Esophagus mucosa (tissue), 1 donor: Measurements from ENCODE around the gene LATS1. TPM values are rescaled to one million over a fixed set of nuclear protein-coding genes. Genes with fewer than 3 reads are reported as not detected.
"Not testable (repeated sequence)": the region's sequence is repeated elsewhere in the genome, so short reads cannot be mapped to it uniquely, and the experiment has no call there.

Experiments used
- ATAC-seq: fragments of 200-7000 bp; cut with Tn5 transposase; one replicate; pipeline ENCODE4 v1.9.1; 2020
- total RNA-seq: library from RNA; stranded (reverse); gene quantifications from one replicate; pipeline ENCODE4 v1.2.4, GENCODE V29; 2023
- donor health status: DM: yes; HTN: yes; CAD: no.

Gene LATS1
- total RNA-seq, 1 donor from 2014 or later, result 15.7 TPM

DNA sequence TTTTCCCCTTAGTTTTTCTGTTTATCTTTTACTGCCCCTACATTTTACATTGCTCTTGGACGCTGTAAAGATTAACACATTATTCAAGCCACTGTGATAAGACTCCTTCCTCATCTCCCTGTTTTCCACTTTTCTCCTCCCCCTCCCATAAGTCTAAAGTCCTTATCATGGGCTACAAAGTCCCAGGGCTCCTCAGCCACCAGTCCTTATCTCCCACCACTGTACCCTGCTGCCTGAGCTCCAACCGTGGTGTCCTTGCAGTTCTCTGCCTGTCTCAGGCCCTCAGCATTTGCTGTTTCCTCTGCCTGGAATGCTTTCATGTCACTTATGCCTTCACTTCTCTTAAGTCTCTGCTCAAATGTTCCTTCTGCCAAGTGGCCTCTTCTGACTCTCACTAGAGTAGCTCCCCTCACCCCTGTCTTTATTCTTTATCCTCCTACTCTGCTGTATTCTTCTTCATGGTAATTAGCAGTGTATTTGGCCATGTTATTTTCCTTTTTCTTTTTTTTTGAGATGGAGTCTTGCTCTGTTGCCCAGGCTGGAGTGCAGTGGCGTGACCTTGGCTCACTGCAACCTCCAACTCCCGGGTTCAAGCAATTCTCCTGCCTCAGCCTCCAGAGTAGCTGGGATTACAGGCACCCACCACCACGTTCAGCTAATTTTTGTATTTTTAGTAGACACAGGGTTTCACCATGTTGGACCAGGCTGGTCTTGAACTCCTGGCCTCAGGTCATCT, 10.8 kb upstream of the LATS1 start:
- ATAC-seq, result no peak

DNA sequence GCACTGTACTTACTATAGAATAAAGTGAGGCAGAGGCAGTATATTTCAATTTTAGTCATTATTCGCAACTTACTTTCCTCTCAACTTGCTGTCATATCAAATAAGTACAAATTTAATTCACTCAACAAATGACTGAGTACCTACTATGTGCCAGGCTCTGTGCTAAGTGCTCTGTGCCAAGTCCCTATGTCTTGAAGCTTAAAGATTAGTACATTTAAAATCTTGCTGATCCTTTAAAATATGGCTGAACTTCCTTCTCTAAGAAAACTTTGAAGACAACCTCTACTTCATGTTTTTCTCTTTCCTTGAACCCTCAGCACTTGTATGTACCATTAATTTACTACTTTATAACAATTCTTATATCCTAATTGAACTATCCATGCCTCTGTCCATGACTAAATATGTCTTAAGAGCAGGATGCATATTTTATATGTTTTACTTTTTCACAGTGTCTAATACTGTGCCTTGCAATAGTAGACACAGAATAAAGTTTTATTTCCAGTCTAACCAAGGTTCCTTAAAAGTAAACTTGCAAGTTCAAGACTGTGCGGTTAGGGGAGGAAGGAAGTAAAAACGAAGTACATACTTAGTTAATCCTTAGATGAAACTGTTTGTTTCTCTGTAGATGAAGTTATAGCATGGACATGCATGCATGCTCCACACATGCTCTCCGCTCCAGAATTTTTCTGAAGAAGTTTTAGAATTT, 10.0 kb upstream of the LATS1 start:
- no peak for ATAC-seq

DNA sequence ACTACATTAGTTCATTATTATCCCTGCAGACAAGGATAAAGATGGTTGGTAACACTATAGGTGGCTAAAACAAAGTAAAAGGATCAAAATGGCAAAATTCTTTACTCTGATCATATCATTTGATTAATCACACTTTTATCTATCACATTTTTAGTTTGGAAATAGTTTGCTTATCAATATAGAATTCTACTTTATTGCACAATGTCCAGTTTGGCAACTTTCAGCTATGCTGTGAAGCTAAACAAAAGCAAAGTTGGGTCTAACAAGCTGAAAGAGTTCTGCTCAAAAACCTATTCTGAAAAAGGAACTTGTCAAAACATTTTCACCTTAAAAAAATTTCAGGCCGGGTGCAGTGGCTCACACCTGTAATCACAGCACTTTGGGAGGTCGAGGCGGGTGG, 7.9 kb upstream of the LATS1 start:
- ATAC-seq, result no peak

DNA sequence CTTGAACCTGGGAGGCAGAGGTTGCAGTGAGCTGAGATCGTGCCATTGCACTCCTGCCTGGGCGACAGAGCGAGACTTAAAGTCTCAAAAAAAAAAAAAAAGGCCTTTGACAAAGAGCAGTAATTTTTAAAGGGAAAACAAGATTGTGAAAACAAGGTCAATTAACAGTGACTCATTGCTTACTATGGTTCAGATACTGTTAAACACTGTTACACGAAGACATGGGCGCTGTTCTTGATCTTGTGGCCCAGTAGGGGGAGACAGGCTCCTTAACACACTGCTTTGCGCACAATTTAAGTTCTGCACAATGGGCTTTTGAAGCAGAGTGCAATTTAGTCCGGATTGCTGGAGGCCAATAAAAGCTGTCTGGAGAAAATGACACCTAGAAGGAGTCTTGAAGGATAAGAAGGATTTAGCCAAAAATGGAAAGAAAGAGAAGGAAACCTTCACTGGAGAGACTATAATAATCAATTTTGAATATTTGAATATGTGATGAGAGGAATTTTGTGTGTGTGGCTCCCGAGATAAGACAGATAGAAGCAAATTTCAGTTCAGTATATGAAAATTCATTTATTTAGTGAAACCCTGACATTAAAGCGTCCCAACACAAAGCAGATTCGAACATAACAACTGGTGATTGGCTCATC, 6.0 kb upstream of the LATS1 start:
- peak; percentile 92 for ATAC-seq

DNA sequence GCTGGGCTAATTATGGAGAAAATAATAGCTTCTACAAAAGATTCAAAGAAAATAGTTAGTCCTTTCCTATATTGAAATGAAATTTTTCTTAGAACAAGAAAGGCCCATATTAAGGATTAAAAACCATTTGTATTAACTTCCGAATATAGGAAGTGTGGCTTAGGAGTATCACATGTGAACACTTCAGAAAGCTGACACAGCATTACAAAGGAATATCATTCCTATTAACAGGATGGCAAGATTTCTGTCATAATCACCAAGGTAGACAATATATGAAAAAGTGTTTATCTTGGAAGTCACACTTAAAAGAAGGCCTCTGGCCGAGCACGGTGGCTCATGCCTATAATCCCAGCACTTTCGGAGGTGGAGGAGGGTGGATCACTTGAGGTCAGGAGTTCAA, 5.4 kb upstream of the LATS1 start:
- ATAC-seq, result no peak

DNA sequence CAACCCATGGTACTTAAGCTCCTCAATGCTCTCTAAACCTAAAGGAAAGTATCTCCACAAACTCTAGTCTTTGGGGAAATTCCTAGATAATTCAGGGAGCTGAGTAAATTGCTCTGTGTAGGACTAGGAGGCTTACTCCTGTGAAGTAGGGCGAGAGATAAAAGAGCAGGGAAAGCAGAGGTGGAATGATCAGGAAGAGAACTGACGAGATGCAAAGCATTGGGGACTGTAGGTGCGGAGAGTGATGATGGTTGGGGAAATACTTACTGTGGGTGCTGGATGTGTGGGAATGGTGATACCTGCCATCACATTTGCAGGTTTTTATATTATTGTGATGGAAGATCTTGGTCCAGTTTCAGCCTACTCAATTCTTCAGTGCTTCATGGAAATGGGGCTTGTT, 1.6 kb upstream of the LATS1 start:
- ATAC-seq, result no peak

DNA sequence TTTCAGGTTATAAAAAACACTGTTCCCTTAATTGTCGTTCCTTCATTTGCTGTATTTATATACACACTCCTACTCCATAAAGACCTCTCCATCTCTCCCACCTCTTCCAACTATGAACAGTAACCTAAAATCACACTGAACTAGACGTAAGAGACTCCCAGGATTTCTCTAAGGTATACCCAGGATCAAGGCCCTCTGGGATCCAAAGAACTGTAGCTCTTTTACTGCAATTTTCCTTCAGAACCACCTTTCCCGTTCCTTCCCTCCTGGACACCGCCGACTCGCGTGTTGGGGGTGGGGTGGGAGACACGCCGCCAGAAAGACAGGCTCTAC, 680 bp downstream of the LATS1 start:
- ATAC-seq, result no peak

DNA sequence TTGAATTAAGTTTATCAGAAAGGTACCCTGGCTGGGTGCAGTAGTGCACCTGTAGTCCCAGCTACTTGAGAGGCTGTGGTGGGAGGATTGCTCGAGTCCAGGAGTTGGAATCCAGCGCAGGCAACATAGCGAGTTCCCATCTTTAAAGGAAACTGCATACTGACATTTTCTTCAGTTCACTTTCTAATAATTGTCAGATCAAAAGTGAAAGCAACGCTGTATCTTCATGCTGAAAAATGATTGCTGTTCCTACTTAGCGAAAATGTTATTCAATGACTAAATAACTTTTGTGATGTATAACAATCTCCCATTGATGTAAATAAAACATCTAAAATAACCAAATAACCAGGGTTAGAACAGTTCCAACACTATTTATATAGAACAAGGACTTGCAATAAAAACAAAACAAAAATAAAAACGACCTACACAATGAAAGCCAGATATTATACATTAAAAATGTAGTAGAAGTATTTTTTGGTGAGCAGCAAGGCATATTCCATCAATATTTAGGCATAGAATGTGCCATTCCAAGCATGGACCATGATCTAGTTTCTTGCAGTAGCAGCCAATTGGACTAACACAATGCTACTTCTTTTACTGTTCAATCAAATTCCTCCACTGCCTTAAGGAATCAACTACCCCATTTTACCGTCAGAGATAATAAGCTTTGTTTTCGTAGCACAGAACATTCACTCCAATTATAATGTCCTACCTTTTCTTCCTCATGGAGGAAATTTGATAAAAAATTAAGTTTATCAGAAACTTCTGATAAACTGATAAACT, 1.5 kb downstream of the LATS1 start:
- no peak for ATAC-seq

DNA sequence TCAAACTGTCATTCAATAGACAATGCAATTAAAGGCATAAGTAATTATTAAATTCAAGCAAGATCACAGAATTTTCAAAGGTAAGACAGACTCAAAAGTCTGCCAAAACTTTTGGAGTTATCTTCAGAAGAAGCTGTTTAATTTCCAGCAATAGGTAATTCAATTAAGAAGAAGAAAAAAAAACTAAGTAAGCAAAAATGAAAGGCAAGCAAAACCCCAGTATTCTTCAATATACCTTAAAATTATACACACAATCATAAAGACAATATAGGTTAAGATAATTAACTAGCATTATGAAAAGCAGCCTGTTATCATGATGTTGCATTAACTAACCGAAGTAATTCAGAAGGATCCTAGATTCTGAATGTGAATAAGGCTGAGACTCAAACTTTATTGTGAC, 3.5 kb downstream of the LATS1 start:
- ATAC-seq, result no peak

DNA sequence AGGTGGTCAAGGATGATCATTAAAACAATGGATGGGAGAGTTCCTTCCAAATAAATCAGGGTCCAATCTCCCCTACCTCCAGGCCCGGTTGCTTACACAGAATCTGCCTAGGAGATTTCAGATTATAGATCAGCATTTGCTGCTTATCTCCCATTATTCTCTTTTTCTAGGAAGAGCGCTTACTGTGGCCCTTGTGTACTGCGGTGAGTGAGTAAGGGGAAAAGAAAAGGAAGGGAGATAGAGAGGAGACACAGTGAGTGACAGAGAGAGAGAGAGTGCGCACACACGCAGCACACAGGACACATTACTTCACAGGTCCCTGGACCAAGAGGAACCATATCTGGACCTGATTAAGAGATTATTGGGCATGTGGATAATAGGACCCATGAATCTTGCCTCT, 6.2 kb downstream of the LATS1 start:
- no peak for ATAC-seq

DNA sequence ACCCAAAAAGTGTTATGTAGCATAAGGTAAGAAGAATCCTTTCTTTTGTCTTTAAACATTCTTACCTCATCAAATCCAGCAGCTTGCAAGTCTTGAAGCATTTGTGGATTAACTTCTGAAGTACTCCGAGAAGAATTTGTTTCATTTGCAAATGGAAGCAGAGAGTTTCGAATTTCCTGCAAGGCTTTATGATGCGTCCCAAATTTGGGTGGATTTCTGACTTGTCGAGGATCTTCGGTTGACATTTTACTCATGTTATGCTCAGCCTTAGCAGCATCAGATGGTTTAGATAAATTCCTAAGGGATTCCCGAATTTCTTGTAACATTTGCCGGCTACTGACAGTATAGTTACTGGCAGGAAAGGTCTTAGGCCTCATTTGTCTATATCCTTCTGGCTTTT, 16.2 kb downstream of the LATS1 start:
- no peak for ATAC-seq

DNA sequence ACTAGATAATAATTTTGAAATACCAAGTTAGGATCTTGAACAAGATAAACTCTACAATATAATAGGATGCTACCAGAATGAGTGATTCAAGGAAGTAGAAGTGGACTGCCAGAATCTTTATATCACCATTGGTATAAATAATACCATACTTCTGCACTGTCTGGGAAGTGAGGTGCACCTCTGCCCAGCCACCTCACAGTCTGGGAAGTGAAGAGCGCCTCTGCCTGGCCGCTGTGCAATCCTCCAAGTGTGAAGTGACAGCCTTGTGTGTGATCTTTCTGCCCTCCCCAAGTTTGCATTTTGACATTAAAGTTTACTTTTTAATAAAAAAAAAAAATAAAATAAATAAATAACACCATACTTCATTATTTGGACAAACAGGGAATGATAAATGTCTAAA, 18.8 kb downstream of the LATS1 start:
- no peak for ATAC-seq

DNA sequence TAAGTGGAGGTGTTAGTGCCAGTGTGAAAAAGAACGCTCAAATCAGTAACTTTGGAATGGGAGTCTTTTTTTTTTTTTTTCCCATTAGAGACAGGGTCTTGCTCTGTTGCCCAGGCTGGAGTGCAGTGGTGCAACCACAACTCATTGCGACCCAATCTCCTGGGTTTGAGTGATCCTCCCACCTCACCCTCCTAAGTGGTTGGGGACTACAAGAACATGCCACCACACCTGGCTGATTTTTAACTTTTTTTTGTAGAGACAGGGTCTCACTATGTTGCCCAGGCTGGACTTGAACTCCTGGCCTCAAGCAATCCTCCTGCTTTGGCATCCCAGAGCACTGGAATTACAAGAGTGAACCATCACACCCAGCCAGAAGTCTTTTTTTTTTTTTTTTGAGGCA, 19.7 kb downstream of the LATS1 start:
- no peak for ATAC-seq

DNA sequence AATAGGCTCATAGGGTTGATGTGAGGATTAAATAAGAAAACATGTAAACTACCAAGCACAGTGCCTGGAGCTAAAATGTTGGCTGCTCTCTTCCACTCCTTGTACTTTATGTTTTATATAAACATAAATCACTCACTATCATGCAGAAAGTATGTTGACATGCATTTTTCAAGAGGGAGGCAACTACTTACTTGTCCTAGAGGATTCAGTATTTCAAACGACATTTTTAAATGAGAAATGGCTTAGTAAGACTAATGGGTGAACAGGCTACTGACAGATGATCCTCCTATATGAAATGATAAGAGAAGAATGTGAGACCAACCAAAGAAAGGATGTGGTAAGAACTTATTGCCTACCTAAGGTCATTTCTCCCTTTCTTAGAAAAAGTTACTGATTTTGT, 21.0 kb downstream of the LATS1 start:
- ATAC-seq, result no peak

DNA sequence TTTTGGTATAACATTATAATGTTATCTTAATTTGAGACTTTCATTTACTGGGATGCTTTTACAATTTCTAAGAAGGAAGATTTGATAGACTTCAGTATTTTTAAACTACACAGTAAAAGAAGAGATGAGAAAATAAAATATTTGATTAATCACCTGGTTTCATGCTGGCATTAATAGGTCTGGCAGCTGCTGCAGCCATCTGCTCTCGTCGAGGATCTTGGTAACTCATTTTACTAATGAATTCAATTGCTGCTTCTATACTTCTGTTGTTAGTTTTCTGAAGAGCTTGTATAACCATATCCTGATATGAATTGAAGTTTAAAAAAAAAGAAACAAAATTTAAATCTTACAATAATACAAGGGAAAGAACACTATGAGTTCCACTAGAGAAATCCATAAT, 23.0 kb downstream of the LATS1 start:
- ATAC-seq, result no peak

DNA sequence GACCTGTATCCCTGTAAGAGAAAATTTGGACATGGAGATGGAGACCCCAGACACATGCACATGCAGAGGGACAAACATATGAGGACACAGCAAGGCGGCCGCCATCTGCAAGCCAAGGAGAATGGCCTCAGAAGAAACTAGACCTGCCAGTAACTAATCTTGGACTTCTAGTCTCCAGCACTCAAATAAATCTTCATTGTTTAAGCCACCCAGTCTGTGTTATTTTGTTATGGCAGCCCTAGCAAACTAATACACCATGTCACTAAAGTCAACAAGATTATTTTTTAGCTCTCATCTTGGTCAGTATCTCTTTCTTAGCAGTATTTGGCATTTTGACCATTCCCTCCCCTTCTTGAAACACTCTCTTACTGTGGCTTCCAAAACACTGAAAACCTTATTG, 26.7 kb downstream of the LATS1 start:
- ATAC-seq, result no peak

DNA sequence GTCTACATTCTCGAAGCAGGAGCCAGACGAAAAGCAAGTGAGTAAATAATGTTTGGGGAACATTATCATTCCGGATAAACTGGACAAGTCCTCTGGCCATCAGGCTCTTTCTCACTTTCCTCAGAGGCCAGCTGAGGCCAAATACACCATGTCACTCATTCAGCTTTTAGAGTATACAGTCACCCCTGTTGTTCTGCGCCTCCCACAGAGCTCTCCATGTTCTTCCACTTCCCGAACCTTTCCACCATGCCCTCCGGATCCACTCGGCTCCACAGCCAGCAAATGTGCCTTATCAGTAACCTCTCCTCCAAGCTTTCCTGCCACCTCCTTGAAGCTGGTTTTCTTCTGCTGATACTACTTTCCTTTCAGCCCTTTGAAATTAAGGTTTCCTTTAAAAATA, 31.7 kb downstream of the LATS1 start:
- ATAC-seq, result no peak

DNA sequence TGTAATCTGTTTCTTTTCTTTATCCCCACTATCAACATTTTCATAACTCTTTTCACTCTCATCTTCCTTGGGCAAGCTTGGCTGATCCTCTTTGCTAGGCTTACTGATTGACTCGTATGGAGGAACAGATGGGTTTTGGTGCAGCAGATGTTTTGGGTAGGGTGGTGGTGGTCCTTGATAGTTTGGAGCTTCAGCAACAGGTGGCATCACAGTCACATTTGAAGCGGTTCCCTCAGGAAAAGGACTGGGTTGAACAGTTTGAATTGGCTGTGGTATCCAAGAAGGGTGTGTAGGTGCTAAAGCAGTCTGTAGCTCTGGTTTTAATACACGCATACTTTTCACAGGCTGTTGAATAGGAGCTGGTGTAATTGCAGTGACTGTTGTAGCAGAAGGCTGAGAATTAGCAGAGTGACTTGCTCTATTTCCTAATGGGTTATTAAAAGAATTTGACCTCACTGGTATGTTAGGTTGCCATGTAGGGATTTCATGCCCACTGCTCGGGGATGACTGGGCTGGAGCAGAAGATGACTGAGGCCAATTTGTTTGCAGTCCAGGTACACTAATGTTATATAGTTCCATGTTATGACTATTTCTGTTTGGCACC, 34.5 kb downstream of the LATS1 start:
- no peak for ATAC-seq

DNA sequence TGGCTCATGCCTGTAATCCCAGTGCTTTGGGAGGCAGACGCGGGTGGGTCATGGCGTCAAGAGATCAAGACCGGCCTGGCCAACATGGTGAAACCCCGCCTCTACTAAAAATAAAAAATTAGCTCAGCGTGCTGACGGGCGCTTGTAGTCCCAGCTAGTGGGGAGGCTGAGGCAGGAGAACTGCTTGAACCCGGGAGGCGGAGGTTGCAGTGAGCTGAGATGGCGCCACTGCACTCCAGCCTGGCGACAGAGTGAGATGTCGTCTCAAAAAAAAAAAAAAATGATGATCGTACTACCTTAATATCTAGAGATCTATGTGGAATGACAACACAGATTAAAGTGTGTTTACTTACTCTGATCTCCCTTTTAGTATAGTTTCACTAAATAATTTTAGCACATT, 36.1 kb downstream of the LATS1 start:
- not testable (repeated sequence) for ATAC-seq

DNA sequence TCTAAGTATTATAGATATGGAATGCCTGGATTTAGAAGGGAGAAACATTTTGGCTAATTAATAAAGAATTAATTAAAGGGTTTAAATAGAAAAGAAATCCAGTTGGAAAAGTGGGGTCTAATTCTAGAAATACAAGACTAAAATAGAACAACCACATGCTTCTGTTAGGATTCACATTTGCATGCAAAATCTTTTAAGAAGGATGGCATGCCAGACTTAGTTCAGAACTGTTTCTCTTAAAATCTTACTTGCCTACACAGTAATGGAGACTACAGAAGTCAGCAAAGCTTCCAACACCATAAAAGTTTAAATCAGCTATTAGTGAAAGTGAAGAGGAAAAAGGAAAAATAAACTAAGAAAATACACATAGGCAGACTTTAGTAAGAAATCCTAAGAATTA, 36.7 kb downstream of the LATS1 start:
- ATAC-seq, result no peak

DNA sequence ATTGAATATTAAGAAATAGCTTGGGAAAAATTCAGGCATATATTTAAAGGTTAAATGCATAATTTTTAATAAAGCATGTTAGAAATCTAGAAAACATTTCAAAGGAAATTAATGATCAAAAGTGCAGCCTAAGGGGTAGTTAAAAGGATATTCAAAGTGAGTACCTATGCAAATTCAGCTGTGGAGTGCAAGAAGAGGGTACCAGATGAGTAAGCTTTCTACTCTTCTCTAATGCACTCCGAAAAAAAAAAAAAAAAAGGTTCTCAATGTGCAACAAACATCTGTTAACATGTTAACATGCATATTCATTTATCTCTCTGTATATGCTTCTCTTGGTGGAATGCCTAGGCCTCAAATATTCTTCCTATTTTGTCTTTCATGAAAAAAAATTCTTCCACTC, 37.4 kb downstream of the LATS1 start:
- ATAC-seq, result no peak

DNA sequence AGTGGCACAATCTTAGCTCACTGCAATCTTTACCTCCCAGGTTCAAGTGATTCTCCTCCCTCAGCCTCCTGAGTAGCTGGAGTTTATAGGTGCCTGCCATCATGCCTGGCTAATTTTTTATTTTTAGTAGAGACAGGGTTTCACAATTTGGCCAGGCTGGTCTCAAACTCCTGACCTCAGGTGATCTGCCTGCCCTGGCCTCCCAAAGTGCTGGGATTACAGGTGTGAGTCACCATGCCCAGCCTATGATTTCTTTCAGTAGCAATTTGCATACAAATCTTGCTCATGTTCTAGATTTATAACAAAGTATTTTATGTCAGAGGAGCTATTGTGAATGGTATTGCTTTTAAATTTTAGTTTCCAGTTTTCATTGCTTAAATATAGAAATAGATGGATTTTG, 45.6 kb downstream of the LATS1 start:
- not testable (repeated sequence) for ATAC-seq

DNA sequence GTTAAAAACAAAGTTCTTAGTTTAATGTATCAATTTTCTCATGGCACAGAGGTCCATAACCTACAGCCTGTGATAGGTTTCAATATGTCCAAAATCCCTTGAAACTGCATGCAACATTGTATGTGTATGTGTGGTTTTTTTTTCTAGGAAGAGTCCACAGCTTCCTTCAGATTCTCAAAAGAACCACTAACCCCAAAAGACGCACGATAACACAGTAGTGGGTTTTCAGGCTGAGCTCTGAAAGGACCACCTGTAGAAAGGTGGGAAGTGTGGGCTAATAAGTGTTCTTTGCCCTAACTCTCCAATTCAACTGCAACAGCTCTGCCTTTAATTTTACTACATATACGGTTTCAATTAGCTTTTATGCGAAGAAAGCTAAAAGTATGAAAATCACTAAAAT, 57.9 kb downstream of the LATS1 start:
- no peak for ATAC-seq
